SK-N-SH (cell line): ENCODE data around the gene LHFPL5. TPM values are rescaled to one million over a fixed set of nuclear protein-coding genes. Genes with fewer than 3 reads are reported as not detected.

Source experiments
- CTCF ChIA-PET: fragments of 300-600, 350-600 bp; formaldehyde crosslinking; extraction: SDS; loops from one replicate; lab custom pipeline; 2021; lab: Yijun Ruan, JAX
- POLR2A ChIA-PET: fragments of 350-600 bp; sonication (Branson Sonifier 250); formaldehyde crosslinking; extraction: SDS; loops from one replicate; lab custom pipeline; 2020; ENCODE audit warnings: antibody characterized with exemption, inconsistent platforms; lab: Yijun Ruan, JAX
- DNase-seq: peaks from one replicate; pipeline ENCODE4 v3.0.0; 2012
- H2AFZ ChIP-seq: fragments of 200-600 bp; sonication (generic); 2 replicates; pipeline ENCODE4 v1.8.1; 2016; ENCODE audit warnings: antibody characterized with exemption, mild to moderate bottlenecking, low read depth
- H3F3A ChIP-seq: fragments of 200-600 bp; sonication (generic); replicated peaks from 2 replicates; pipeline ENCODE3; 2016; ENCODE audit warnings: antibody characterized with exemption, mild to moderate bottlenecking; ENCODE audit not compliant: insufficient read depth
- H3K27ac ChIP-seq, 2 experiments: fragments of 200-500 bp in 1 of 2; fragments of 200-600 bp in 1 of 2; sonication (Bioruptor generic) in 1 of 2; sonication (generic), shearing (Covaris generic) in 1 of 2; 2 replicates each; pipeline versions ENCODE4 v1.5.1 to v1.6.1; 2014 to 2016; ENCODE audit warnings: low read depth in 2 of 2, inconsistent platforms in 1 of 2, low read length in 1 of 2, mild to moderate bottlenecking in 1 of 2, mixed read lengths in 1 of 2
- H3K27me3 ChIP-seq: fragments of 200-600 bp; sonication (generic), shearing (Covaris generic); 2 replicates; pipeline ENCODE4 v1.6.1; 2016; ENCODE audit warnings: mixed run types; ENCODE audit not compliant: insufficient read depth
- H3K36me3 ChIP-seq, 2 experiments: fragments of 200-500 bp in 1 of 2; fragments of 200-600 bp in 1 of 2; sonication (Bioruptor generic) in 1 of 2; sonication (generic) in 1 of 2; replicated peaks in 1 of 2; 2 replicates each; pipeline versions ENCODE3 to v1.5.1; 2014 to 2016; ENCODE audit warnings: low read length in 1 of 2, mild to moderate bottlenecking in 1 of 2; ENCODE audit not compliant: insufficient read depth in 2 of 2, control insufficient read depth in 1 of 2
- H3K4me1 ChIP-seq, 2 experiments: fragments of 200-500 bp in 1 of 2; fragments of 200-600 bp in 1 of 2; sonication (Bioruptor generic) in 1 of 2; sonication (generic), shearing (Covaris generic) in 1 of 2; 2 replicates each; pipeline versions ENCODE4 v1.5.1 to v1.6.1; 2014 to 2016; ENCODE audit warnings: low read depth in 1 of 2, low read length in 1 of 2, mixed run types in 1 of 2; ENCODE audit not compliant: insufficient read depth in 2 of 2, control insufficient read depth in 1 of 2
- H3K4me2 ChIP-seq: fragments of 200-600 bp; sonication (generic), shearing (Covaris generic); 2 replicates; pipeline ENCODE4 v1.6.1; 2017; ENCODE audit warnings: mixed run types
- H3K4me3 ChIP-seq, 2 experiments: fragments of 200-500 bp in 1 of 2; fragments of 200-600 bp in 1 of 2; sonication (Bioruptor generic) in 1 of 2; sonication (generic), shearing (Covaris generic) in 1 of 2; 2 replicates each; pipeline versions ENCODE4 v1.5.1 to v1.8.1; 2014 to 2016; ENCODE audit warnings: low read depth in 2 of 2, inconsistent platforms in 1 of 2, low read length in 1 of 2, mild to moderate bottlenecking in 1 of 2, mixed read lengths in 1 of 2, moderate library complexity in 1 of 2
- H3K79me2 ChIP-seq: fragments of 200-600 bp; sonication (generic); 2 replicates; pipeline ENCODE4 v1.8.1; 2017; ENCODE audit warnings: mild to moderate bottlenecking; ENCODE audit not compliant: insufficient read depth
- H3K9ac ChIP-seq: fragments of 200-600 bp; sonication (generic); 2 replicates; pipeline ENCODE4 v1.6.1; 2017; ENCODE audit warnings: mixed run types
- H3K9me2 ChIP-seq: fragments of 200-600 bp; sonication (generic); 2 replicates; pipeline ENCODE4 v1.6.1; 2017; ENCODE audit warnings: mixed run types
- H3K9me3 ChIP-seq: fragments of 200-600 bp; sonication (generic); 2 replicates; pipeline ENCODE4 v1.6.1; 2017; ENCODE audit warnings: mixed run types, mild to moderate bottlenecking, moderate library complexity
- H4K20me1 ChIP-seq: fragments of 200-600 bp; sonication (generic); 2 replicates; pipeline ENCODE4 v1.6.1; 2017; ENCODE audit warnings: mild to moderate bottlenecking, mixed run types; ENCODE audit not compliant: insufficient read depth
- CHD2 ChIP-seq: fragments of 150-350 bp; IDR thresholded peaks from 2 replicates; pipeline ENCODE4 v1.6.1; 2018; ENCODE audit warnings: low read length; ENCODE audit not compliant: partially characterized antibody
- CTCF ChIP-seq: fragments of 200-600 bp; sonication (generic); IDR thresholded peaks from 2 replicates; pipeline ENCODE4 v1.6.1; 2017; ENCODE audit warnings: antibody characterized with exemption, mild to moderate bottlenecking, moderate library complexity
- ELF1 ChIP-seq: IDR thresholded peaks from 2 replicates; pipeline ENCODE4 v1.4.0; 2012
- FOXJ3 ChIP-seq: sonication (generic); formaldehyde crosslinking; IDR thresholded peaks from 2 replicates; pipeline ENCODE4 v1.5.1; 2020; ENCODE audit warnings: mild to moderate bottlenecking, missing genetic modification reagents
- FOXM1 ChIP-seq: IDR thresholded peaks from 2 replicates; pipeline ENCODE4 v1.4.0; 2012; ENCODE audit warnings: low read depth, mild to moderate bottlenecking
- GATA2 ChIP-seq: sonication (generic); formaldehyde crosslinking; IDR thresholded peaks from 2 replicates; pipeline ENCODE4 v1.5.0; 2020; ENCODE audit warnings: mild to moderate bottlenecking, missing genetic modification reagents
- JUND ChIP-seq: IDR thresholded peaks from 2 replicates; pipeline ENCODE4 v1.4.0; 2012
- MEF2A ChIP-seq: IDR thresholded peaks from 2 replicates; pipeline ENCODE4 v1.4.0; 2012; ENCODE audit warnings: low read depth, borderline replicate concordance
- MXI1 ChIP-seq: IDR thresholded peaks from 2 replicates; pipeline ENCODE4 v1.6.1; 2012; ENCODE audit warnings: mild to moderate bottlenecking, low read depth, low read length, improper control_type of control experiment
- NFIC ChIP-seq: IDR thresholded peaks from 2 replicates; pipeline ENCODE4 v1.4.0; 2012; ENCODE audit warnings: borderline replicate concordance
- PBX3 ChIP-seq: IDR thresholded peaks from 2 replicates; pipeline ENCODE4; 2012
- POLR2AphosphoS5 ChIP-seq: IDR thresholded peaks from 2 replicates; pipeline ENCODE4 v1.6.1; 2012; ENCODE audit warnings: low read depth, low read length
- RCOR1 ChIP-seq: fragments of 150-350 bp; IDR thresholded peaks from 2 replicates; pipeline ENCODE4 v1.6.1; 2017; ENCODE audit warnings: antibody characterized with exemption, low read length
- RXRA ChIP-seq: IDR thresholded peaks from 2 replicates; pipeline ENCODE4 v1.4.0; 2012; ENCODE audit warnings: low read depth, mild to moderate bottlenecking, borderline replicate concordance
- SIN3A ChIP-seq: IDR thresholded peaks from 2 replicates; pipeline ENCODE4 v1.6.1; 2012; ENCODE audit warnings: low read depth, mild to moderate bottlenecking, low read length, moderate library complexity, borderline replicate concordance
- SMC3 ChIP-seq: IDR thresholded peaks from 2 replicates; pipeline ENCODE4 v1.6.1; 2012; ENCODE audit warnings: low read depth, low read length, improper control_type of control experiment
- USF1 ChIP-seq: IDR thresholded peaks from 2 replicates; pipeline ENCODE4 v1.4.0; 2012; ENCODE audit warnings: low read depth, borderline replicate concordance
- USF2 ChIP-seq: fragments of 150-350 bp; IDR thresholded peaks from 2 replicates; pipeline ENCODE4 v1.6.1; 2017; ENCODE audit warnings: antibody characterized with exemption, low read length, low read depth, borderline replicate concordance
- ZBTB33 ChIP-seq: IDR thresholded peaks from 2 replicates; pipeline ENCODE4 v1.4.0; 2012; ENCODE audit warnings: low read depth, borderline replicate concordance
- WGBS: methylation state at CpG from one replicate; pipeline ENCODE4 v1.1.6; 2017; ENCODE audit warnings: low lambda C conversion rate; 5-methylcytosine and 5-hydroxymethylcytosine counted together
- polyA plus RNA-seq, 3 experiments: library from polyadenylated mRNA; depleted of rRNA; stranded (reverse); fragments of >200 nt; gene quantifications; 2 replicates each; pipeline ENCODE4 v1.2.3, GENCODE V29; 2012

Gene LHFPL5
- polyA plus RNA-seq, 1 of the 3 experiments (the other 2 are of a cell fraction): not detected

GRCh38 chr6:35778437-35778836, 26.7 kb upstream of the LHFPL5 start:
- CTCF ChIA-PET: interaction anchor here (1.0 to 1.4 kb wide), 2 partner anchors 9 to 27 kb away, joined by 3 read pairs; no protein-coding TSS in a partner anchor
- WGBS: no CpG with 5 or more reads among the region's 2 CpGs
- no peak overlapping the region for H3K9ac ChIP-seq
- no peak for DNase-seq
- no peaks in the 10 kb centered on the region for H4K20me1 ChIP-seq
- no peak overlapping the region for H3K4me2 ChIP-seq
- no peak overlapping the region for H2AFZ ChIP-seq
- no peaks in the 10 kb centered on the region for H3K9me2 ChIP-seq
- no peaks in the 10 kb centered on the region for H3F3A ChIP-seq
- H3K4me1 ChIP-seq: peaks cover 0 to 2% of the 10 kb centered on the region in 2 experiments; a peak in 1 of 4 replicates
- H3K9me3 ChIP-seq: no peaks in the 10 kb centered on the region
- H3K4me3 ChIP-seq: no peak overlapping the region
- peaks cover 12% of the 10 kb centered on the region; the same call in 1 of the 2 replicates for H3K27me3 ChIP-seq
- H3K79me2 ChIP-seq: no peaks in the 10 kb centered on the region
- no peak overlapping the region for H3K27ac ChIP-seq
- TF ChIP-seq JUND: no peak
- no peak for TF ChIP-seq POLR2AphosphoS5
- no peak for TF ChIP-seq USF2
- no peak for TF ChIP-seq NFIC
- TF ChIP-seq RCOR1: no peak
- no peak for TF ChIP-seq CTCF
- no peaks in the 10 kb centered on the region for H3K36me3 ChIP-seq
- POLR2A ChIA-PET: no interaction called here

- H2AFZ ChIP-seq: no peak within 1 kb of the TSS
- H3K36me3 ChIP-seq: no peaks in the 10 kb centered on the region
- no peak within 1 kb of the TSS for H3K27ac ChIP-seq
- no peak within 1 kb of the TSS for H3K4me2 ChIP-seq
- 73% methylated on average over 7 of the region's 7 CpGs for WGBS
- peaks cover 0 to 2% of the 10 kb centered on the region in 2 experiments; a peak in 1 of 4 replicates for H3K4me1 ChIP-seq
- no peak for DNase-seq
- no peaks in the 10 kb centered on the region for H3K9me3 ChIP-seq
- no peak for TF ChIP-seq RXRA
- TF ChIP-seq PBX3: no peak
- no peak for TF ChIP-seq SMC3
- TF ChIP-seq GATA2: no peak
- TF ChIP-seq USF1: no peak
- TF ChIP-seq POLR2AphosphoS5: no peak
- no peak for TF ChIP-seq CHD2
- no peak for TF ChIP-seq ELF1
- no peak for TF ChIP-seq JUND
- TF ChIP-seq SIN3A: no peak
- no peak for TF ChIP-seq MEF2A
- TF ChIP-seq RCOR1: no peak
- TF ChIP-seq FOXJ3 (CRISPR knock-in tag): no peak
- no peak for TF ChIP-seq FOXM1
- no peak for TF ChIP-seq MXI1
- TF ChIP-seq ZBTB33: no peak
- H3K4me3 ChIP-seq: no peak within 1 kb of the TSS
- POLR2A ChIA-PET: no interaction called here
- no peaks in the 10 kb centered on the region for H4K20me1 ChIP-seq
- no peaks in the 10 kb centered on the region for H3K9me2 ChIP-seq
- CTCF ChIA-PET: interaction anchor here (1.3 kb wide), 1 partner anchor 44 kb away, joined by 4 read pairs; the partner anchor contains the start of gene ARMC12
- peaks cover 8% of the 10 kb centered on the region; the same call in 1 of the 2 replicates for H3K27me3 ChIP-seq
- no peaks in the 10 kb centered on the region for H3F3A ChIP-seq
- no peak within 1 kb of the TSS for H3K9ac ChIP-seq
- no peaks in the 10 kb centered on the region for H3K79me2 ChIP-seq
These were observed 24.4 kb upstream of the LHFPL5 start, which contains the start of gene CLPSL1 for GRCh38 chr6:35780719-35781118. Gene CLPSL1 (plus strand): TSS chr6:35781019. CDS start chr6:35781111, 92 bp downstream.
